Right kidney (tissue), 1 donor: ENCODE data around the gene PRPF19.
"Not testable (repeated sequence)": the region's sequence is repeated elsewhere in the genome, so short reads cannot be mapped to it uniquely, and the experiment has no call there.

Experiments
- DNase-seq: peaks from one replicate; pipeline ENCODE4 v3.0.0-alpha.2; 2016

PRPF19 gene

DNA sequence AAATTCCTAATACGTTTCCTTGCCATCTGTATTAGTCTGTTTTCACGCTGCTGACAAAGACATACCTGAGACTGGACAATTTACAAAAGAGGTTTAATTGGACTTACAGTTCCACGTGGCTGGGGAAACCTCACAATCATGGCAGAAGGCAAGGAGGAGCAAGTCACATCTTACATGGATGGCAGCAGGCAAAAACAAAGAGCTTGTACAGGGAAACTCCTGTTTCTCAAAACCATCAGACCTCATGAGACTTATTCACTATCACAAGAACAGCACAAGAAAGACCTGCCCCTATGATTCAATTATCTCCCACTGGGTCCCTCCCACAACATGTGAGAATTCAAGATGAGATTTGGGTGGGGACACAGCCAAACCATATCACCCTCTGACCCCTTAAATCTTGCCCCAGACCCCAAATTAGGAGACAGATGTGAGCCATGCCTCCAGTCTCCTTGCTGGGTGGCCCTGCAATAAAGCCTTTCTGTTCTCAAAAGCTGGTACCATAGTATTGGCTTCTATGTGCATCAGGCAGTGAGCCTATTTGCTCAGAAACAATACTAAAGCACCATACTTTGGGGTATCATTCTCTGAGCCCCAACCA, 3.4 kb upstream of the PRPF19 start:
- not testable (repeated sequence) for DNase-seq

DNA sequence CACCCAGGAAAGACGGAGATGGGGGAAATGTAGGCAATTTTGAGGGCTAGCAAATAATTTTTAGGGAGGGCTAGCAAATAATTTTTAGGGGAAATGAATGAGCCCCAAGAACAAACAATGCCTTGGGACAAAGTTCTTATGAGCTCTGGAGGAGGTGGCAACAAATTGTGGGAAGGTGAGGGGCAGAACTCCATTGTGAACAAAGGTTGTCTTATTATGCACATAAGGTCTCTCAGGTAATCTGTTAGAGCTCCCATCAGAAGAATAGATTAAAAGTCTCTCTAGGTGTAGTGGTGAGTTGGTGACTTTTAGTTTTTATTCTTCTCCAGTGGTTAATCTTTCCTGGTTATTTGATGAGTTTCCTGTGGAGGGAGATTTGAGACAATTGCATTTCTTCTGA, 2.4 kb upstream of the PRPF19 start:
- DNase-seq: no peak

DNA sequence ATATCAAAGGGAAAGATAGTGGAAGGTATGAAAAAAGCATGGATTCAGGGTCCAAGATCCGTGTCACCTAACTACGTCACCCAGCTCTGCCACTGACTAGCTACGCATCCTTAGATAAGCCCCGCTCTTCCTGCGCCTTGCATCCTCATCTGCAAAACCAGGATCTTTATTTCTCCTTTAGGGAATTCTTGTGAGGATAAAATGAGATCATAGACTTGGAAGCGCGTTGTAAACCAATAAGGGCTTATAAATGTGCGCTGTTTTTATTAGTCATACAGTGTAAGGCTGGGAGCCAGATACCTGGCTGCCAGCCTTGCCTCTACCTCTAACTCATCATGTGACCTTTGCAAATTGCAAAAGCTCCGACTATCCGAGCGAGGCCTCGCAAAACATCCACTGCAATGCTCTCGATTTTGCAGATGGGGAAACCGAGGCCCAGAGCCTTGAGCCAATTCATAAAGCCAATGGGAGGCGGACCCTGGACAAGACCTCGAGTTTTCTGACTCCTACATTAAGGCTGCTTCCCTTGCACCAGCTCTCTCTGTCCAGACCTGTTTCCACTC, 753 bp downstream of the PRPF19 start:
- DNase-seq: no peak

DNA sequence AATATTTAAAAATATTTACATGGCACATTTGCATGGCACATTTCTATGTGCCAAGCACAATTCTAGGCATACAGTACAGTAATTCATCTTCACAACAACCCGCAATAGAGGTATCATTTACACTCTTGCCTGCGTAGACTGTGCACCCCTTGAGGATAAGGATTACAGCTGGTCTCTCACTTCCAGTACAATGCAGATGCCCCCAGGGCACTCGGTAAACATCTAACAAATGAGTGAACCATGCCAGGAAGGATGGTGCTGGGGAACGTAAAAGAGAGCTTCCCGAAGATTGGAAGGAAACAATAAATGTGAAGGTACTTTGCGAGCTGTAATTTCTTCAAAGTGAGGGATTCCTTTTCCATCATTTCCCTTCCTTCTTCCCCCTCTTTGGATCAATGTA, 1.3 kb downstream of the PRPF19 start:
- no peak for DNase-seq

DNA sequence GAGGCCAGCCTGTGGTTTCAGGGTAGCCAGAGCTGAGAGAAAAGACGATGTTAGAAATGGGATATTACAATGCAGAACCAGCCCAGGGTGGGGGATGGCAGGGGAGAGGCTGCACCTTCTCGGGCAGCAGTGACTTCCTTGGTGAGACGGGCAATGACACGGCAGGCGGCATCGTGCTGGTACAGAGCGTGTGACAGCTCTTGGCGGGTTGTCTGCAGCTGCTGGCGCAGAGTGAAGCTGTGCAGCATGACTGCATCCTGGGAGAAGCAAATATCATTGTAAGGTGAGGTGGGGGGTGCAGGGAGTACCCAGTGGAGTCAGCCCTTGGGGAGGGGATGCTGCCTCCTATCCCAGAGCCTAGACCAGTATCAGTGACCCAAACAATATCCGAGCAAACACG, 3.8 kb downstream of the PRPF19 start:
- no peak for DNase-seq

DNA sequence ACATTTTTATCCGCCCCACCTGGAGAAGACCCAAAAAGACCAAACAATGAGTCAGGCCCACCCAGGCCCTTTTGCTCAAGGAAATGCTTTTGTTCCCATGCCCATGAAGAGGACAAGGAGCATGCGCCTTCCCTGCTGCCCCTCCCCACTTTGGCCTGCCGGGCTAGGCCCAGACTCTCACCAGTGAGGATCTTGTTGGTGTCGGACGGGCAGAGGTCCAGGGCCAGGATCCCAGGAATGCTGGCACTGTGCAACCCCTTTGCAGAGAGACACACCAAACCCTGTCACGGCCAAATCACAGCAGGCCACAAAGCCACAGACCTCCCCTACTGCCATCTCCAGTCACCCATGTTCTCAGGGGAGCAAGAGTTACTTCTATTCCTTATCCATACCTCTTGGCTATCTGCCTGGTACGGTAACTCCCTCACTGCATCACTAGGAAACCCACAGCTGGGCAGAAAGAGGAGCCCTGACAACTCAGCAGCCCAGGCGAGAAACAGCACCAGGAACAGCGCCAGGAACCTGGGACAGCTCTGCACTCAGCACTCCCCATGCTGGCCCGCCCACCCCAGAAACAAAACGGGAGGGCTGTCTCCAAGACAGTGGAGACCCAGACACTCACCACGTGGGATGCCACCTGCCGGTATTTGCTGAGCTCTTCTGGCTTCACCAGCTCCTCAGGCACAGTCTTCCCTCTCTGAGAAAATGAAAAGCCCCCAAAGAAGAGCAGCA, 5.5 kb downstream of the PRPF19 start:
- DNase-seq: no peak

DNA sequence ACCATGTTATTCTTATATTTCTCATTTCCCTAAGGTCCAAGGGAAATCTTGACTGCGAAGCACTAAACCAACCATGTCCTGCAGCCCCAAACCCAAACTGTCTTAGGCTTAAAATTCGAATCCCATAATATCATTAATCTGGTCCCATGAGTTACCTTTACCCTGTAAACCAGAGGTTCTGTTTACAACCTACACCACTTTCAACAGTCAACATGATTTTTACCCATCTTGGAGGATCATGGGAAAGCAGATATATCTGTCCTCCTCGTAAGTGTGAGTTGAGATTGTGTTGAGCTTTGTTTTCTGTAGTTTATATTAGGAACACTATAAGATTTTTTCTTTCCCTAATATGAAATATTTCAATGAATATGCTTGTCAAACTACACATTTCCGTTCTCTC, 6.4 kb downstream of the PRPF19 start:
- no peak for DNase-seq

DNA sequence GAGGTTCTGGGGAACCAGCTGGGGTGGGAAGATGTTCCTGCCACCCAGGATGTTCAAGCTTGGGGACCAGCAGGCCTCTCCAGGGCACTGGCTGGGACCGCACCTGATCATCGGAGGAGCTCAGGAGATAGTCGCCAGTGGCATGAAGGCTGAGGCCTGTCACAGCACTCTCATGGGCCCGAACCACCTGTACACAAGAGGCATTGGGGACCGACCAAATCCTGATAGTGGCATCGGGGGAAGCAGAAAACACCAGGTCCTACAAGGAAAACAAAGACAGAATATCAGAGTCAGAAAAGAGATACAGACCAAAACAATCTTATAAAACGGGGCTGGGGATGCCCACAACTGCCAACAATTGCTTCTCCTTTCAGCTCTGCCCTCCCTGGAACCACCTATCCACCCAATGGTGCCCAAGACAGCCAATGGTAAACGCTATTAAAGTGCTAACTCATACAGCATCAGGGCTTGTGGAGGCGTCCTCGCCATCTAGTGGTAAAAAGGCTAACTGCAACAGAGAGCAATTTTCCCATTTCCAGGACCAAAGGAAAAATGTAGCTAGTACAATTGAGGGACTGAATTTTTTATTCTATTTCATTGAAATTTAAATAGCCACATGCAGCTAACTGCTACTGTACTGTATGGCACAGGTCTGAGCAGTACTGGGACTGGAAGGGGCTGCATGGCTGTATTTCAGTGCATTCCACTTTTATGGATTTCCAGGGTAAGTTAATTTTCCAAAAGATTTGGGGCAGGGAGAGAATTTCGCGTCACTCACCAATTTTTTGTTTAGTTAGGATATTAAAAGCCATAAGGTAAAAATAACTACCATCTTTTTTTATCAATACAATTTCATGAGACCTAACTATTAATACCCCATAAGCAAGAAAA, 7.1 kb downstream of the PRPF19 start:
- peak; percentile 34 for DNase-seq

DNA sequence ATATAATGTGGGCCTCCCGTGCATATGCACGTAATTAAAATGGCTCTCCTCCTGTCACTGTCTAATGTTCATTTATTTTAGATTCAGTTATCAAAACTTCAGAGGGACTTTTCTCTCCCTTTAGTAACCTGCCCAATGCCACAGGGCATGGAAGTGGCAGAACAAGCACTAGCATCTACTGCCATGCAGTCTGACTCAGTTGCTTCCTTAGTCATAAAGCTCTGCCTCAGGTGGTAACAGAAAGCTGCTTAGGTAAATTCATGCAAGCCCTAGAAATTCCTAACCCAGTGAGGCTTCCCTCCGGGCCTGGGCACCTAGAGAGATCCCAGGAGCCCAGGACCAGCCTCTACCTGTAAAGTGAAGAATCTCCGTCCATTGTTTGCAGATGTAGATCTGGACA, 8.9 kb downstream of the PRPF19 start:
- no peak for DNase-seq

DNA sequence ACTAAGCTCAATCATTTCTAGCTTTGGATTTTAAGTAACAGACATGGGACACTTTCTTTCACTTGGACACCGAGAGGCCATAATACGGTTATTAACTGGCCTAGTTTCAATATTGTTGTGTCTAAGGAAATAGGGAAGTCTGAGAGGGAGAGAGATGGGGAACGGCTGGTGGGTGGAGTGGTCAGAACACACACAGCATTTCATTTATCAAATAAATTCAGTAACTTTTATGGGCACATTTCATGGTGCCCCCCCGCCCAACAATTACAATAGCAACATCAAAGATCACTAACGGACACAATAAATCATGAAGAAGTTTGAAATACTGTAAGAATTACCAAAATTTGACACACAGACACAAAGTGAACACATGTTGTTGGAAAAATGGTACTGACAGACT, 10.7 kb downstream of the PRPF19 start:
- no peak for DNase-seq

DNA sequence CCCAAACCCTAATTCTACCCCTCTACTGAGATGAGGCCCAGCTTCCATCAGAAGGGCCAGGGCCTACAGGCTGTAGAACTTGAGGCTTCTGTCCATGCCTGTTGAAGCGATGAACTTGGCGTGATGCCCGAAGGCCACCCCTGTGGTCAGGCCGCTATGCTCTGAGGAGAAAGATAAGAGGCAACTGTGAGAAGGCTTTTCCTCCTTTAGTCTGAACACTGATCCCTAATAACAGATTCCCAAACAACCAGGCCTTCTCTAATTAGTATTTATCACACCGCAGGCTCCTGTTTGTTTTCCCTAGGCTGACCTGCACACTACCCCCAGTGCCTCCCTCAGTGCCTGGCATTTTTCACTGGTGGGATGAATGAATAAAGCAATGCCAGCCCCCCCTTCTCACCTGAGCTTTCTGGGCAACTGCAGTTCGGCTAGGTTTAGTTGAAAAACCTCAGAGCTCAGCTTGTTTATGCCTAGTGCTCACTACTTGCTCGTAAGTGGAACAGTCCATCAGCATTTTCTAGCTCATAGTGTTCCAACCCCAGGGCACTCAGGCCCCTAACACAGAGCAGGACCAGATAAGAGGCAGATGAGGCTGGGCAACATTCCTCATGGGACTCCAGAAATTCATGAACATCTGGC, 15.2 kb downstream of the PRPF19 start:
- DNase-seq: no peak

DNA sequence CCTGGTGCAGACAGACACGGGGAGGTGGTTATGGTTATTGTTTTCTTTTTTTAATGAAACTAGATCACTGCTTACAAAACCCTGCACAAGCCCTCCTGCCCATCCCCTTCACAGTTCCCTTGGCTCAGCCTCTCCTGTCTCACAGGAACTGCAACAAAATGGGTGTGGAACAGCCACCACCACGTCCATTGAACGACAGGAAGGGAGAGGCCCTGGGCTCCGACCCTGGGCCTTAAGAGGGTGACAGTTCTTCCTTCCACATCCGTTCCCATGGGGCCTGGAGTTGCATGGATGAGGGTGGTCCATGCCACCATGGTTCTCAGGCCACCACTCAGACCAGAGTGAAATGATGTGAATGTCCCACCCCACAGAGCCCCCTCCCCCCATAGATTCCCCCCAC, 15.7 kb downstream of the PRPF19 start:
- no peak for DNase-seq

DNA sequence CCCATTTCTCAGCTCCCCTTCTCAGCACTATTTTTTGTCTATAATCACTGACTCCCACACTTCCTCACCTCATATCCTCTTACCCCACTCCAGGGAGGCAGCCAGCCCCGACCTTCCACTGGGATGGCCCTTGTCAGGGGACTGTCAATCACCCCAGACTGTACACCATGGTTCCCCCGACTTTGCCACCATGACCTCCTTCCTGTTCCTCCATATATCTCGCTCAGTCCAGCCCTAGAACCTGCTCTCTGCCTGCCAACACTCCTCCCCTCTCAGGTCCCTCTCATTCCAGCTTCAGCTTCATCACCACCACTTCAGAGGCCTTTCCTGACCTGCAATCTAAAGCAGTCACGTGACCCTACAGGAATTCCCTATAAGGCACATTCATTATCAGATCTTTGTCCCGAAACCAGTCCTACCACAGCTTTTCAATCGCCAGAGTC, 16.5 kb downstream of the PRPF19 start:
- DNase-seq: no peak

DNA sequence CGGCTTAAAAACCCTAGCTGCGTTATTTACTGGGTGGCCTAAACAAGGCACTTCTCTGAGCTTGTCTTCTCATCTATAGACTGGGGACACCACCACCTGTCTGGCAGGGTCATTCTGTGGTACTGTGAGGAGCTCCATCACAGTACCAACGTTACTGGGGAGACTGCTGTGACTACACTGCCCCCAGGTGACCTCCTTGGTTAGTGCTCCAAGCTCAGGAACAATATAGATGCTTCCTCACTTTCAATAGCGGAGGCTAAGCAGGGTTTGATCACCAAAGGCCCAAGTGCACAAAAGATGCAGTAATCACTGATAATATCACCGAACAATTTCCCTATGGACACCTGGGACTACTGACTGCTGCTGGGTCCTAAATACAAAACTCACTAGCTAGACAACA, 18.8 kb downstream of the PRPF19 start:
- no peak for DNase-seq

DNA sequence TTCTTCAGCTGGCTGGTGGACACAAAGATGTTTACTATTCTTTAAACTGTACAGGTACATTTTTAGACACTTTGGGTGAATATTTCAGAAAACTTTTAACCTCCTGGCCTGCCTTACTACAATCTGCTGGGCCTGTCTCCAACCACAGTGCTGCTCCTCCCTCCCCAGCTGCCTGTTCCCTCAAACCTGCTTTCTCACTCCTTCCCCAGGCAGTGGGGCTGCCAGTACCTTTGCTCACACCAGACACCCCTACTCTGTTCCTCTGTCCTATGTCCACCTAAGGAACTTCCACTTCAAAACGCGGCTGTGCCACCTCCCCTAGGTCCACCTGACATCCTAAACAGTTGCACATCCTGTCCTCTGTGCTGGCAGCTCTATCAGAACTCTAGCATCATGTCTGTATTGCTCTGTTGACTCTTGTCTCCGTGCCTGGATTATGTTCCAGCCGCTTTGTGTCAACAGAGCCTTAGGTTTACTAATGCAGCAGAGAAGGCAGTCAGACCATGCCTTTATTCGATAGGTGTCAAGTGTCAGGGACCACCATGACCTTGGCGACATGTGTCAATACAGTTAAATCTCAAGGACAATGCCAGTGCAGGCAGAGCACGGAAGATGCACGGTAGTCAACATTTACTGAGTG, 25.6 kb downstream of the PRPF19 start:
- DNase-seq: no peak

DNA sequence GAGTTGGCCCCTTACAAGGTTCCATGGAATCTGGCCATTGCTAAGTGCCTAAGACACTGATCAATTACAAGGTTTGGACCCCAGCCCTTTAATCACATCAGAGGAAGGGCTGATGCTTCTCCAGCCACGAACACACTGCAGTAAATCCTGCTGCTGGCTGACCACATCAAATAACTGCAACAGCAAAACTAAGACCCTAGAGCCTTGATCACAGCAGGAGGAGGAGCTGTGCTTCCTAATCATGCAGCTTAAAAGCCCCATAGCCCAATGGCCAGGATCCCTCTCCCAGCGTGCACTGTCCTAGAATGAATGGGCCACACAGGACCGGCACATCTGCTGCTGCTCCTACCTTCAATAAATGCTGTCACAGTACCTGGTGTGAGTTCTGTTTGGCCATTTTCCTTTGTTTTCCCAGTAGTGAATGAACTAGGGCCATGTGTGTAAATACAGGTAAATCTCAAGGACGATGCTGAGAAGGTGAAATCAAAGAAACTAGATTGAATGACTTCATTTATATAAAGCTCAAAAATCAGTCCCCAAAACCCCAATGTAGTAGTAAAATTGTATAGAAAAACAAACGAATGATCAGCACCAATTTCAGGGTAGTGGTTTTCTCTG, 26.3 kb downstream of the PRPF19 start:
- no peak for DNase-seq

DNA sequence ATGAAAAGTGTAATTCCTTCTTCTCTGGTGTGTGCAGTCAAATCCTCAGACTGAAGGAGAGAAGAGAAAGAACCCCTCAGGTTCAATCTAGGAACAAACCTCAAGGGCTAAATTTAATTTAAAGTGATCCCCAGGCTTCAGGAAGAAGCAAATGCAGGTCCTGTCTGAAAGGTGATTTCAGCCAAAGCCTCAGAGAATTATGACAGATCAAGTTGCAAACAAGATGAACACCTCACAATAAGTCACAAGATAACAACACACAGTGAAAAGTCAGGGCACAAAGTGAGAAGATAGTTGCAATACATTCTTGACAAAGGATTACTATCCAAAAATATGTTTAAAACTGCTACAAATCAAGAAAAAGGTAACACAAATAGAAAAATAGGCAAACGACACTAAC, 27.3 kb downstream of the PRPF19 start:
- no peak for DNase-seq

DNA sequence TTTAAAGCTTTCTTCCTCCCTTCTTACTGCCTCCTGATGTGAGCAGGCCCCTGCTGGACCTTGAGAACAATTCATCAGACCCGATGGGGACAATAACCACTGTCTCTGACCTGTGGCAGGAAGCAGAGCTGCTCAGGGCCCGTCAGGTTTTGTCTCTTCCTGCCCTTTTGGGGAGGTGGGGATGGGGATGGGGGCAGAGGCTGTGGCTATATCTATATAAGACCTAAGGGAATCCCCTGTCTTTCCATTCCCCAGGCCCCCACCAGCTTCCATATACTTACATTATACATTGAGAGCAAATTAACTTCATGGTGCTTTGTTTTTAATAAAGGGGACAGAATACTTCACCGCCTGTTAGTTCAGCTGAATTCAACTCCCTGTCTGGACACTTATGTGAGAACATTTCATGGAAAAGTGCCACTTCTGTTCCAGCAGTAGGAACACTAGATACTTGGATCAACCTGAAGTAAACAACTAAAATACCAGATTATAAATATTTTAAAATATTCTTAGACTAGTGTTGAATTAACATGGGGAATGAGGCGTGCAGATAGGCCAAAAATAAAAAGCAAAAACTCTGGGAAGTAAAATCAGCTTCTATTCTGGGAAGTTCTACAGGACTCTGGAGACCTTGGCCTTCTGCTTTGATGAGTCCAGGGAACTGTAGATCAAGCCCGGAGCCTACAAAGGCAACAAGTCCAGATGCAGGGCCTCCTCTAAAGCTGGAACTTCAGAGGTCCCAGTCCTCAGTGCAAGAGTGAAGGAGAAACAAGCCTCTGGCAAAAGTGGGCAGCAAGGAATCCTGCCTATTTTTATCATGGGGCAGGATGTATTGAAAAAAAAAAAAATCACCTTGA, 27.9 kb downstream of the PRPF19 start:
- DNase-seq: no peak

DNA sequence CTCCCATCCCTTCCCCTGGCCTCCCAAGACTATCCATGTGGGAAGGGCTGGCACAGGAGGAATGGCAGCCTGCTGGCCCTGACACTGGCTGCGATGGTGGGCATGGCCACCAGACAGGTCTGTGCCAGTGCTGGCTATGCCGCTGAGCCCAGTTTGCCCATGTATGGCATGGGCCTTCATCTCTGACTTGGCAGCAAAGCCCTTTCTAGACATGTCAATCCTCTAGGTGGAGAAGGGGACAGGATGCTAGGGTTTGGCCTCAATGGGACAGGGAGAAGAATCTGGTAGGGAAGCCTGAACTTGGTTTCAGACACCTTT, 30.3 kb downstream of the PRPF19 start:
- no peak for DNase-seq

DNA sequence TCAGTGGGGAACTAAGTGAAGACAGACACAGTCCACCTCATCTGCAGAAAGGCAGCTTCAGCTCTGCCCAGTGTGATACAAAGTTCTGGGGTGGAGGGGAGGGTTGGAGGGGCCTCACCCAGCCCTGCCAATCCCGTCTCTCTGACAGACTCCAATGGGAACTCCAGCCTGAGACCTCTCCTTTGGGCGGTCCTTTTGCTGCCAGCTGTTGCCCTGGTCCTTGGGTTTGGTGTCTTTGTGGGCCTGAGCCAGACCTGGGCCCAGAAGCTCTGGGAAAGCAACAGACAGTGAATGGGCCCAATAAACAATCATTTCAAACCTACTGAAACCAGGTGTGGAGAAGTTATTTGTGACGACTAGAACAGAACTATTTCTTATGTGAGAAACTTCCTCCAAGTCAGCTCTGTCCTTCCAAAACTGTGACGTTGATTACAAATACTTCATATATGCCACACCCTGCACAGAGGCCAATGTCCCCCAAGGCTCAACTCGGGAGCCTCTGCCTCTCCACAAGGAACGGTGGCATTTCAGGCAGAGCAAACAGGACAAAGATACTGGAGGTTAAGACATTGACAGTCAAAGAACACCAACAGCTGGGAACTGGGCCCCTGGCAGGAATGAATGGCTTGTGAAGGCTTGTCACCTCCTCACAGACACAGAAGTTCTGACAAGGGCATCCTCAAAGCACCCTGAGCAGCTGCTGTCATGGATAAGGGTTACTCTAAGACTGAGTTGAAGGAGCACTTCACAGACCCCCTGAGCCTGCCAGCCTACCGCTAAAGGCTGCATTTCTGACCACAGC, 30.8 kb downstream of the PRPF19 start:
- DNase-seq: no peak
